Esophagus muscularis mucosa (tissue), 4 donors: ENCODE results near the gene SH3GL2. TPM values are rescaled to one million over a fixed set of nuclear protein-coding genes. Genes with fewer than 3 reads are reported as not detected.

Source experiments
- DNase-seq: peaks from one replicate; pipeline ENCODE4 v3.0.0-alpha.2; 2017; ENCODE audit errors: extremely low spot score
- H3K27ac ChIP-seq, 4 donors: fragments of 200-600 bp; sonication (generic); replicated peaks in 1 of 4; 1 replicate in 3 of 4; 2 replicates in 1 of 4; pipeline ENCODE4 v1.5.1; 2016 to 2019; ENCODE audit warnings: mild to moderate bottlenecking in 1 of 4
- H3K27me3 ChIP-seq, 4 donors: fragments of 200-600 bp; sonication (generic); one replicate each; pipeline versions ENCODE4 v1.5.1 to v1.6.0; 2016 to 2019
- H3K36me3 ChIP-seq, 4 donors: fragments of 200-600 bp; sonication (generic); one replicate each; pipeline ENCODE4 v1.5.1; 2016 to 2019
- H3K4me1 ChIP-seq, 4 donors: fragments of 200-600 bp; sonication (generic); one replicate each; pipeline ENCODE4 v1.5.1; 2016 to 2019
- H3K4me3 ChIP-seq, 4 donors: fragments of 200-600 bp; sonication (generic); 1 replicate in 2 of 4; 2 replicates in 2 of 4; pipeline ENCODE4 v1.5.1; 2016 to 2019; ENCODE audit warnings: mild to moderate bottlenecking in 4 of 4, moderate library complexity in 1 of 4
- H3K9me3 ChIP-seq, 4 donors: fragments of 200-600 bp; sonication (generic); 1 replicate in 3 of 4; 2 replicates in 1 of 4; pipeline ENCODE4 v1.5.1; 2016 to 2019
- EP300 ChIP-seq: sonication (generic); formaldehyde crosslinking; IDR thresholded peaks from one replicate; pipeline ENCODE4 v1.6.1; 2017; ENCODE audit warnings: antibody characterized with exemption
- POLR2A ChIP-seq: fragments of 450-650 bp; IDR thresholded peaks from one replicate; pipeline ENCODE4 v1.6.1; 2017; ENCODE audit warnings: antibody characterized with exemption, moderate library complexity, mild to moderate bottlenecking, low read depth
- POLR2AphosphoS5 ChIP-seq, 2 donors: sonication (generic); formaldehyde crosslinking; IDR thresholded peaks; one replicate each; pipeline ENCODE4 v1.6.1; 2017; ENCODE audit warnings: antibody characterized with exemption in 2 of 2
- WGBS: methylation state at CpG from one replicate; pipeline ENCODE4 v1.1.5; 2018; 5-methylcytosine and 5-hydroxymethylcytosine counted together
- intact Hi-C: fragments of 100-400 bp; cut with DNase I; formaldehyde crosslinking; loops from one replicate; pipeline ENCODE4 v1.15.1; 2023
- total RNA-seq, 4 donors: library from RNA; depleted of rRNA; stranded (reverse); fragments of >200 nt; gene quantifications; one replicate each; pipeline versions ENCODE4 v1.1.0 to v1.2.1, GENCODE V29; 2016
- TF ChIP-seq, protein P1 (sequence below), 3 experiments: fragments of 200-600 bp in 2 of 3; fragments of 450-650 bp in 1 of 3; sonication (generic) in 2 of 3; IDR thresholded peaks; one replicate each; pipeline ENCODE4 v1.5.1; 2017 to 2019; ENCODE audit warnings: antibody characterized with exemption in 3 of 3, mild to moderate bottlenecking in 2 of 3, moderate library complexity in 1 of 3

The SH3GL2 gene
- total RNA-seq, 4 donors from 2014 or later, result 3.3 to 6.7 (median 5.2) TPM

DNA sequence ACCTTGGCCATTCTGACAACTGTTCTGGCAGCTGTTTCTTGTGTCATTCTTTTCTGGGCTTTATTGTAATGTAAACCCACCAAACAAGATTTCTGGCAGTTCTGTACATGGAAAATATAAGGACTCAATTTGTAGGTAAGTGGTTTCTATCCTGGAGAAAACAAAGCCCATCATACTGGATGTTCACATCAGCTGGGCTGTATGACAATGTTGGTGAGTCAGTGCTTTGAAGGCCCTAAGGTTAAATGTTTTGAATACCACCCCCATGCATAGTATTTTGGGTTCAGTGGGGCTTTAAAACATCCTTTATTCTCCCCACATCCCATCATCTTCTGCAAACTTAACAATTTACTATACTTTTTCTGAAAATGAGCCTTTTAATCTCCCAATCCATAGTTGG is 52.5 kb downstream of the SH3GL2 start:
- H3K9me3 ChIP-seq, result no peaks in the 10 kb centered on the region
- TF ChIP-seq POLR2A, result no peak
- TF ChIP-seq EP300, result no peak
- TF ChIP-seq POLR2AphosphoS5 (IDR thresholded peaks at IDR 0.05), result no peak
- no peaks in the 10 kb centered on the region for H3K36me3 ChIP-seq
- intact Hi-C loops, result no loop called here
- no peak overlapping the region for H3K27ac ChIP-seq
- no peak for DNase-seq
- no peak overlapping the region for H3K4me3 ChIP-seq
- H3K27me3 ChIP-seq, result no peaks in the 10 kb centered on the region
- no peaks in the 10 kb centered on the region for H3K4me1 ChIP-seq

DNA sequence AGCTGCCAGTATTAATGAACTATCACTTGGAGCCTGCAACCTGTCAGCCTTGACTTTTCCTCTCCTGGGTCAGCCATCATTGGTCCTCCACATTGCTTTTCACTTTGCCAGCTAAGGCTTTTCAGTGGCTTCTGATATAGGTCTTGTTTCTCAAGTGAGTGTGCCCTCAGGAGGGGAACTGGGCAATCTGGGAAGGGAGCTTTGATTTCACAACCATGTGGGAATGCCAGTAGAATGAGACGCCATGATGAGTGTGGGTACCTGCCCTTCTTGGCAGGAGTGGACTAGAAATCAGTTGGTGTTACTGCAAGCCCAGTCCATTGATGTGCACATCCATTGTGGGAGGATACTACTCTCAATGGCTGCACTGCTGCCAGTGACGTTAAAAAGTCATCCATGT is 54.1 kb downstream of the SH3GL2 start:
- H3K36me3 ChIP-seq, result no peaks in the 10 kb centered on the region
- H3K27me3 ChIP-seq, result no peaks in the 10 kb centered on the region
- H3K4me1 ChIP-seq, result no peaks in the 10 kb centered on the region
- intact Hi-C loops, result no loop called here
- no peak for DNase-seq
- H3K27ac ChIP-seq, result no peak overlapping the region
- TF ChIP-seq POLR2AphosphoS5 (IDR thresholded peaks at IDR 0.05), result no peak
- no peak for TF ChIP-seq EP300
- TF ChIP-seq POLR2A, result no peak
- TF ChIP-seq, protein P1, sequence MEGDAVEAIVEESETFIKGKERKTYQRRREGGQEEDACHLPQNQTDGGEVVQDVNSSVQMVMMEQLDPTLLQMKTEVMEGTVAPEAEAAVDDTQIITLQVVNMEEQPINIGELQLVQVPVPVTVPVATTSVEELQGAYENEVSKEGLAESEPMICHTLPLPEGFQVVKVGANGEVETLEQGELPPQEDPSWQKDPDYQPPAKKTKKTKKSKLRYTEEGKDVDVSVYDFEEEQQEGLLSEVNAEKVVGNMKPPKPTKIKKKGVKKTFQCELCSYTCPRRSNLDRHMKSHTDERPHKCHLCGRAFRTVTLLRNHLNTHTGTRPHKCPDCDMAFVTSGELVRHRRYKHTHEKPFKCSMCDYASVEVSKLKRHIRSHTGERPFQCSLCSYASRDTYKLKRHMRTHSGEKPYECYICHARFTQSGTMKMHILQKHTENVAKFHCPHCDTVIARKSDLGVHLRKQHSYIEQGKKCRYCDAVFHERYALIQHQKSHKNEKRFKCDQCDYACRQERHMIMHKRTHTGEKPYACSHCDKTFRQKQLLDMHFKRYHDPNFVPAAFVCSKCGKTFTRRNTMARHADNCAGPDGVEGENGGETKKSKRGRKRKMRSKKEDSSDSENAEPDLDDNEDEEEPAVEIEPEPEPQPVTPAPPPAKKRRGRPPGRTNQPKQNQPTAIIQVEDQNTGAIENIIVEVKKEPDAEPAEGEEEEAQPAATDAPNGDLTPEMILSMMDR (IDR thresholded peaks at IDR 0.05), result no peak
- H3K4me3 ChIP-seq, result no peak overlapping the region
- H3K9me3 ChIP-seq, result no peaks in the 10 kb centered on the region
- WGBS, result 62% methylated on average over 2 of the region's 2 CpGs

DNA sequence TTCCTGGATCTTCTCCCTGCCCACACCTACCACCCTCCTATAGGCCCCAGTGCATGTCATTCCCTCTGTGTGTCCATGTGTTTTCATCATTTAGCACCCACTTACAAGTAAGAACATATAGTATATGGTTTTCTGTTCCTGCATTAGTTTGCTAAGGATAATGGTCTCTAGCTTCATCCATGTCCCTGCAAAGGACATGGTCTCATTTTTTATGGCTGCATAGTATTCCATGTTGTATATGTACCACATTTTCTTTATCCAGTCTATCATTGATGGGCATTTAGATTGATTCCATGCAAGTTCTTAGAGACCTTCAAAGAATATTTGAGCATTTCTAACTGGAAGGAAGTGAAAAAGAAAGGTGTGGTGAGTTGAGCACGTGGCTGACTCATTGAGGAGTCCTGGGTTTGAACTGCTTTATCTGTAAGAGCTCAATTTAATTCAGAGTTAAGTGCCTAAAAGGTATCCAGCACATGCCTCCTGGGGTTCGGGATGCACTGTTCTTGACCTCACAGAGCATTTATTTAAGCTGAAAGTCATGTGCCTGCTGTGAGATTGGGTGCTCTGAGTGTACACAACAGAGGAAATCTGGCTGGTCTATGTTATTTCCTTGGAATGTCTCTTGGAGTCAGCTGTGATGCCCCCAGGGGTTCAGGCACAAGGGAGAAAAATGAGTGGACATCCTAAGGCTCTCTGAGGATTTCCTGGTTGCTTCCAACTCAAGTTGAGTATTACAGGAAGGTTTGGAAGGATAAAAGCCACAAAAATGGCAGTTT is 56.4 kb downstream of the SH3GL2 start:
- Histone ChIP-seq H3K9me3 (no peaks in the 10 kb centered on the region), H3K27ac (no peak overlapping the region), H3K4me3 (no peak overlapping the region), H3K27me3 (no peaks in the 10 kb centered on the region), H3K36me3 (no peaks in the 10 kb centered on the region), H3K4me1 (no peaks in the 10 kb centered on the region)
- no peak for DNase-seq
- no peak for TF ChIP-seq POLR2AphosphoS5 (IDR thresholded peaks at IDR 0.05)
- TF ChIP-seq POLR2A, result no peak
- TF ChIP-seq EP300, result no peak
- TF ChIP-seq, protein P1 (IDR thresholded peaks at IDR 0.05), result no peak
- intact Hi-C loops, result no loop called here
- 70% methylated on average over 2 of the region's 2 CpGs for WGBS

DNA sequence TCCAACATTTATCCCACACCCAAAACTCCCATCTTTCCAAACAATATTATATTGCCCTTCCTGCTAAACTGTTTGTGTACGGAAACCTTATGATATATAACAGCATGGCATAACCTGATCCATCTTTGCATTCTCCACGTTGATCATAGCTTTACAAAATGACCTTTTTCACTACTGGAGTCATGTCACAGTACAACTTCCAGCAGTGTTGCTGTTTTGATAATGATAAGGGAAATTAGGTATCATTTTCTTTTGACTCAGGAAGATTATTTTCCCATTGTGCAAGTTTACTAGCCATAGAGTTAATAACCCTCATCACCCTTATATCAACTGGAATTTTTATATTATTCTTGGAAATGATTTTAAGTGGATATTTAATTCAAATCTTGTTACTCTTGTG is 57.5 kb downstream of the SH3GL2 start:
- WGBS, result 69% methylated on average over 2 of the region's 2 CpGs
- no peaks in the 10 kb centered on the region for H3K36me3 ChIP-seq

DNA sequence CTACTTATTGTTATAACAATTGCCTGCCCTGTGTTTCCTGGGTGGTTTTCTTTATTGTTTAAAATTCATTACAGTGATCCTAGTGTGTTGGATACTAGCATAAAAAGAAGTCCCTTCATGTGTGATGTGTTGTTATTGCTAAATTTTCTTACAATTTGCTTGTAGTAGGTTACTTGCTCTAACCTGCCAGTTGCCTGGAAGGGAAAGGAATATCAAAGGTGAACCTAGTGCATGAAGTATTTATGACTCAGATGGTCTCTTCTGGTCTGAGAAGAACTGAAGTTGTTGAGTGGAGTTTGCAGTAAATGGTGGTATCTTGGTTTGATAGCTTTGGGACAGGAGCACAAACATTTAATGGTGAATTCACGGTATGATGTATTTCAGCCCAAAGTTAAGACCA is 58.0 kb downstream of the SH3GL2 start:
- TF ChIP-seq, protein P1 (IDR thresholded peaks at IDR 0.05), result no peak
- intact Hi-C loops, result no loop called here
- Histone ChIP-seq H3K36me3 (no peaks in the 10 kb centered on the region), H3K27ac (no peak overlapping the region), H3K4me1 (no peaks in the 10 kb centered on the region), H3K27me3 (no peaks in the 10 kb centered on the region), H3K9me3 (no peaks in the 10 kb centered on the region), H3K4me3 (no peak overlapping the region)
- DNase-seq, result no peak
- 96% methylated on average over 1 of the region's 1 CpG for WGBS

More for the DNA sequence above, 57.5 kb downstream of the SH3GL2 start:
- TF ChIP-seq, protein P1 (IDR thresholded peaks at IDR 0.05), result no peak
- TF ChIP-seq EP300 (no peak), POLR2AphosphoS5 (IDR thresholded peaks at IDR 0.05) (no peak), POLR2A (no peak)
- Histone ChIP-seq H3K27me3 (no peaks in the 10 kb centered on the region), H3K27ac (no peak overlapping the region), H3K9me3 (no peaks in the 10 kb centered on the region), H3K4me1 (no peaks in the 10 kb centered on the region), H3K4me3 (no peak overlapping the region)
- no peak for DNase-seq
- intact Hi-C loops, result no loop called here
